Measurements from ENCODE around the gene THSD4.

GRCh38 chr15:71359246-71359645 lies 244.0 kb downstream of the THSD4 start:
- no peak for TF ChIP-seq CTCF (IDR thresholded peaks at IDR 0.05; ENCODE audit: insufficient read depth, low read depth, low read length)
- TF ChIP-seq EZH2 (IDR thresholded peaks at IDR 0.05; ENCODE audit: insufficient read depth, low read length) = no peak
